ENCODE data around the gene TAF1C. TPM values are rescaled to one million over a fixed set of nuclear protein-coding genes. Genes with fewer than 3 reads are reported as not detected.

Gene TAF1C
- total RNA-seq, 3 donors from 2014 or later = 35.0 to 49.7 (median 42.2) TPM

DNA sequence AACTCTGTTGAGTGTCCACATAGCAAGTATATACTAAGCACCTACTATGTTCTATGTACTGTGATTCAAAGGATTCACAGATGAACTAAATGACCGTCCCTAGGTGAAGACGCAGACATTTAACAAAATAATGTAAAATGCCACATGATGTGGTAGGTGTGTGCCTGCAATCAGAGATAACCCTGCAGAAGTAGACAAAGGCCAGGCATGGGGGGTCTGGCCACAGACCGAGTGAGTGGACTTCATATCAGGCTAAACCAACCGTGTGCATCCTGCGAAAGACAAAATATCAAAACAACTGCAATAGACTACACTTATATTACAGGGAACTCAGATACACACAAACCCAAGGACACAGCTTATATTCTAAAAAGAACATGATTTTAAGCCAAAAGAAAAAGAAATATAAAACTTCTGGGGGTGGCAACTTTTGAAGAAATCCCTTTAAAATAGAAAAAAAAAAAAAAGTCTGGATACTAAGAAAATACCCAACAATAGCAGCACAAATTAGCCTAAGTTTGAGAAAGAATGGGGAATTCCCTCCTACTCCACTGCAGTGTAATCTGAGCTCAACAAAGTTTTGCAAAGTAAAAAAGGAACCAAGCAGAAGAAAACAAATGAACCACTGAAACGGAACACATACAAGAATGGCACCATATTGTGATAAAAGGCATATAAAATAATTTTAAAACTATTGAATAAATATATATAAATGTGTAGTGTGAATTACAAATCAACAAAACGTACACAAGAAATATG, 54.2 kb downstream of the TAF1C start:
- Histone ChIP-seq H3K36me3 (ENCODE audit: low read depth) (no peaks in the 10 kb centered on the region), H3K4me3 (no peak overlapping the region), H3K4me1 (ENCODE audit: low read depth) (no peaks in the 10 kb centered on the region), H3K9me3 (no peaks in the 10 kb centered on the region)
- no peak for TF ChIP-seq CTCF (IDR thresholded peaks at IDR 0.05)
- no peak for DNase-seq
- ATAC-seq = no peak
- intact Hi-C loops (cut with DNase I, micrococcal nuclease) = no loop called here

GRCh38 chr16:84131117-84131516, 55.7 kb downstream of the TAF1C start:
- no peak overlapping the region for H3K4me3 ChIP-seq
- H3K4me1 ChIP-seq (ENCODE audit: low read depth) = no peaks in the 10 kb centered on the region
- H3K9me3 ChIP-seq = no peaks in the 10 kb centered on the region
- TF ChIP-seq CTCF (IDR thresholded peaks at IDR 0.05) = no peak
- no peak for ATAC-seq
- H3K36me3 ChIP-seq (ENCODE audit: low read depth) = no peaks in the 10 kb centered on the region
- DNase-seq = no peak
- intact Hi-C loops (cut with DNase I, micrococcal nuclease) = no loop called here

Other genes with a start within 250 kb of the TAF1C start
- 10 to 100 TPM; 11.6 to 15.9 (median 12.2) TPM for gene OSGIN1, start 233.8 kb downstream of the TAF1C start, total RNA-seq
- gene NECAB2, start 218.8 kb downstream of the TAF1C start, total RNA-seq = 1 to 10 TPM in 1 of 3 donors, under 1 TPM in 2; 0.55 to 2.0 (median 0.96) TPM
- gene SLC38A8, start 144.3 kb downstream of the TAF1C start, total RNA-seq = not detected
- 10 to 100 TPM; 66.1 to 97.0 (median 93.4) TPM for gene MBTPS1, start 70.1 kb downstream of the TAF1C start, total RNA-seq
- 10 to 100 TPM in 2 of 3 donors, 1 to 10 TPM in 1; 7.2 to 21.3 (median 11.0) TPM for gene HSDL1, start 41.9 kb downstream of the TAF1C start, total RNA-seq
- under 1 TPM in 1 of 3 donors, not detected in 2; 0.95 TPM for gene DNAAF1, start 41.7 kb downstream of the TAF1C start, total RNA-seq
- under 1 TPM; 0.14 to 0.41 (median 0.26) TPM for gene ADAD2, start 4.1 kb upstream of the TAF1C start, total RNA-seq
- gene KCNG4, start 53.0 kb upstream of the TAF1C start, total RNA-seq = not detected
- gene WFDC1, start 107.8 kb upstream of the TAF1C start, total RNA-seq = 10 to 100 TPM in 2 of 3 donors, 1 to 10 TPM in 1; 7.5 to 30.5 (median 10.9) TPM
- gene ATP2C2, start 181.5 kb upstream of the TAF1C start, total RNA-seq = 100 to 1,000 TPM in 2 of 3 donors, 10 to 100 TPM in 1; 98.8 to 322 (median 159) TPM